GM23338 (cell line): ENCODE data around the gene NEURL1B. TPM values are rescaled to one million over a fixed set of nuclear protein-coding genes. Genes with fewer than 3 reads are reported as not detected.
"Not testable (repeated sequence)": the region's sequence is repeated elsewhere in the genome, so short reads cannot be mapped to it uniquely, and the experiment has no call there.

Experiments used
- ATAC-seq: fragments of 200-7000 bp; cut with Tn5 transposase; 3 replicates; pipeline ENCODE4 v1.9.1; 2020
- DNase-seq: peaks from one replicate; pipeline ENCODE4 v3.0.0-alpha.2; 2015; ENCODE audit warnings: low spot score
- H2AFZ ChIP-seq: fragments of 200-600 bp; sonication (generic); 2 replicates; pipeline ENCODE4 v1.8.0; 2016; ENCODE audit warnings: antibody characterized with exemption, mild to moderate bottlenecking, moderate library complexity
- H3F3A ChIP-seq: fragments of 200-600 bp; sonication (generic); replicated peaks from 2 replicates; pipeline ENCODE4 v1.8.0; 2017; ENCODE audit warnings: antibody characterized with exemption, mixed run types, low read depth
- H3K27ac ChIP-seq: fragments of 200-600 bp; sonication (generic); 2 replicates; pipeline ENCODE4 v1.6.1; 2016; ENCODE audit warnings: low read depth
- H3K27me3 ChIP-seq: fragments of 200-600 bp; sonication (generic); 2 replicates; pipeline ENCODE4 v1.8.0; 2016; ENCODE audit warnings: mild to moderate bottlenecking, mixed run types, moderate library complexity; ENCODE audit not compliant: insufficient read depth
- H3K36me3 ChIP-seq: fragments of 200-600 bp; sonication (generic); 2 replicates; pipeline ENCODE4 v1.8.0; 2016; ENCODE audit warnings: mild to moderate bottlenecking; ENCODE audit not compliant: insufficient read depth
- H3K4me1 ChIP-seq: fragments of 200-600 bp; sonication (generic); 2 replicates; pipeline ENCODE4 v1.8.0; 2016; ENCODE audit warnings: mild to moderate bottlenecking, moderate library complexity; ENCODE audit not compliant: insufficient read depth
- H3K4me2 ChIP-seq: fragments of 200-600 bp; sonication (generic); 2 replicates; pipeline ENCODE4 v1.7.1; 2017; ENCODE audit warnings: mixed run types
- H3K4me3 ChIP-seq: fragments of 200-600 bp; sonication (generic); 2 replicates; pipeline ENCODE4 v1.6.1; 2016; ENCODE audit warnings: mixed run types
- H3K79me2 ChIP-seq: fragments of 200-600 bp; sonication (generic); replicated peaks from 2 replicates; pipeline ENCODE4 v1.8.0; 2017; ENCODE audit warnings: mild to moderate bottlenecking; ENCODE audit not compliant: insufficient read depth
- H3K9me2 ChIP-seq: fragments of 200-600 bp; sonication (generic); 2 replicates; pipeline ENCODE4 v1.8.0; 2017; ENCODE audit not compliant: insufficient read depth
- H4K20me1 ChIP-seq: fragments of 200-600 bp; sonication (generic); replicated peaks from 2 replicates; pipeline ENCODE4 v1.8.0; 2017; ENCODE audit warnings: mild to moderate bottlenecking; ENCODE audit not compliant: insufficient read depth
- H3K27ac Mint-ChIP-seq: 2 replicates; pipeline ENCODE4 v1.8.0; 2020; ENCODE audit warnings: inconsistent platforms, mild to moderate bottlenecking, moderate library complexity, mixed read lengths
- H3K27me3 Mint-ChIP-seq: 3 replicates; pipeline ENCODE4 v1.8.0; 2022; ENCODE audit warnings: low read depth, mild to moderate bottlenecking, moderate library complexity, mixed read lengths, inconsistent platforms; ENCODE audit not compliant: insufficient read depth, poor library complexity
- H3K36me3 Mint-ChIP-seq: 3 replicates; pipeline ENCODE4 v1.8.0; 2021; ENCODE audit warnings: low read depth, mild to moderate bottlenecking, inconsistent platforms, moderate library complexity, mixed read lengths
- H3K4me1 Mint-ChIP-seq: 3 replicates; pipeline ENCODE4 v1.8.0; 2020; ENCODE audit warnings: mild to moderate bottlenecking, inconsistent platforms, mixed read lengths
- H3K4me3 Mint-ChIP-seq: 3 replicates; pipeline ENCODE4 v1.8.0; 2021; ENCODE audit warnings: moderate library complexity, mild to moderate bottlenecking, inconsistent platforms, mixed read lengths
- H3K9me3 Mint-ChIP-seq: 3 replicates; pipeline ENCODE4 v1.8.0; 2020; ENCODE audit warnings: moderate library complexity, mild to moderate bottlenecking, inconsistent platforms, mixed read lengths
- CTCF ChIP-seq, 2 experiments: fragments of 200-600 bp in 1 of 2; sonication (generic) in 1 of 2; conservative IDR thresholded peaks; 2 replicates each; pipeline versions ENCODE4 v1.5.1 to v1.6.1; 2016 to 2017; ENCODE audit warnings: antibody characterized with exemption in 2 of 2, low read depth in 2 of 2, mild to moderate bottlenecking in 2 of 2, moderate library complexity in 1 of 2
- ZNF462 ChIP-seq: fragments of 250-450 bp; sonication (Bioruptor Pico); IDR thresholded peaks from 2 replicates; pipeline ENCODE4 v1.5.0; 2020; ENCODE audit warnings: mild to moderate bottlenecking, moderate library complexity
- polyA plus RNA-seq: library from polyadenylated mRNA; unstranded; fragments of >200 nt; fragmentation: Nextera tagmentation; extraction: Ambion mirVana; gene quantifications from 2 replicates; pipeline ENCODE4 v1.2.1, GENCODE V29; 2016
- total RNA-seq: library from RNA; depleted of rRNA; stranded (reverse); fragments of >200 nt; shearing (Covaris generic); gene quantifications from 2 replicates; pipeline ENCODE4 v1.2.3, GENCODE V29; 2014

Gene NEURL1B
- total and polyA plus RNA-seq, 2 experiments from 2014 or later = 1.9 to 13.3 TPM

DNA sequence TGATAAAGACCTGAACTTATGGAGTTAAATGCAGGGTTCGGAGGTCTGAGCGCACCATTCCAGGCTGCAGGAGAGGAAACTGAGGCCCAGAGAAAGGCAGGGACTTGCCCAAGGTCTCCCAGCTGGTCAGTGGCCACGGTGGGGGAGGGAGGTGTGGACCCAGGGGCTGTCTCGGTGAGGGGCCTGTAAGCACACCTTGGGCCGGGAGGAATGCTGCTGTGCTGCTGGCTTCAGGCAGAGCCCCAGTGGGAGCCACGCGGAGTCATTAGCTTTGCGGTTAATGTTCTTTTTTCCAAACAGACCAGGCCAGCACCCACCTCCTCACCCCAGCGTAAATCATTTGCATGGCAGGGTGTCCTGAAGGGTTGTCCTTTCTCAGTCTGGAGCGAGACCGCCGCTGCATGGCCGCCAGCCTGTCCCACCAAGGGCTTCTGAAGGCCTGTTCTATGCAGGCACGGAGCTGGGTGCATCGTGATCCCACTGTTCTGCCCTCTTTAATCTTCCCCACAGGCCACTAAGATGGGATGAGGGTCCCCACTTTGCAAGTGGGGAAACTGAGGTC lies 35.9 kb downstream of the NEURL1B start (continued):
- TF ChIP-seq CTCF (conservative IDR thresholded peaks at IDR 0.05; ENCODE audit: low read depth in 2 of 2) (no peak), ZNF462 (CRISPR knock-in tag) (no peak)

GRCh38 chr5:172678362-172678874 lies 37.4 kb downstream of the NEURL1B start:
- not testable (repeated sequence) for DNase-seq, H3K79me2 ChIP-seq, H3K4me3 Mint-ChIP-seq, H3F3A ChIP-seq, H3K27ac Mint-ChIP-seq, H3K9me2 ChIP-seq, H3K4me2 ChIP-seq, ATAC-seq, H3K36me3 ChIP-seq, H3K27ac ChIP-seq, H3K9me3 Mint-ChIP-seq, H4K20me1 ChIP-seq, H3K36me3 Mint-ChIP-seq, H3K4me1 ChIP-seq, H3K4me3 ChIP-seq, H2AFZ ChIP-seq
- H3K27me3 ChIP-seq = peaks cover 15% of the 10 kb centered on the region
- peaks cover 12% of the 10 kb centered on the region for H3K4me1 Mint-ChIP-seq
- H3K27me3 Mint-ChIP-seq = peaks cover 16% of the 10 kb centered on the region
